Calu3 (cell line): Measurements from ENCODE around the gene SLC38A9. TPM values are rescaled to one million over a fixed set of nuclear protein-coding genes. Genes with fewer than 3 reads are reported as not detected.

Experiments
- BruUV-seq: library from RNA; stranded (reverse); fragments of 400-500 nt; replicated peaks from 2 replicates; lab custom pipeline; 2021; lab: Mats Ljungman, UMichigan
- CTCF ChIA-PET: fragments of 300-600 bp; sonication (Branson Sonifier 250); formaldehyde crosslinking; loops from one replicate; lab custom pipeline; 2022; ENCODE audit warnings: antibody characterized with exemption; lab: Charles Lee
- DNase-seq: peaks from one replicate; pipeline ENCODE4 v3.0.0; 2022
- H3K27ac Mint-ChIP-seq: one replicate; pipeline ENCODE4 v1.8.0; 2022; ENCODE audit warnings: mixed read lengths; ENCODE audit not compliant: unreplicated experiment
- H3K27me3 Mint-ChIP-seq: one replicate; pipeline ENCODE4 v1.8.0; 2022; ENCODE audit warnings: mixed read lengths; ENCODE audit not compliant: unreplicated experiment
- H3K36me3 Mint-ChIP-seq: one replicate; pipeline ENCODE4 v1.8.0; 2022; ENCODE audit warnings: mild to moderate bottlenecking, moderate library complexity, mixed read lengths; ENCODE audit not compliant: insufficient read depth, unreplicated experiment
- H3K4me1 Mint-ChIP-seq: one replicate; pipeline ENCODE4 v1.8.0; 2022; ENCODE audit warnings: mild to moderate bottlenecking, low read depth, mixed read lengths; ENCODE audit not compliant: unreplicated experiment
- H3K4me3 Mint-ChIP-seq: one replicate; pipeline ENCODE4 v1.8.0; 2022; ENCODE audit warnings: mild to moderate bottlenecking, low read depth, moderate library complexity, mixed read lengths; ENCODE audit not compliant: unreplicated experiment
- H3K9me3 Mint-ChIP-seq: one replicate; pipeline ENCODE4 v1.8.0; 2022; ENCODE audit warnings: low read depth, mixed read lengths; ENCODE audit not compliant: unreplicated experiment
- intact Hi-C: fragments of 100-400 bp; cut with micrococcal nuclease; formaldehyde crosslinking; loops from one replicate; pipeline ENCODE4 v1.10.0; 2022; ENCODE audit not compliant: unreplicated experiment
- total RNA-seq: library from RNA; stranded (reverse); gene quantifications from 2 replicates; pipeline ENCODE4 v1.2.3, GENCODE V29; 2022
- TF ChIP-seq, protein P1 (sequence below): fragments of 200-600 bp; IDR thresholded peaks from one replicate; pipeline ENCODE4 v1.8.0; 2022; ENCODE audit warnings: antibody characterized with exemption; ENCODE audit not compliant: unreplicated experiment

Gene SLC38A9
- total RNA-seq, 1 experiment from 2014 or later = 30.5 TPM

GRCh38 chr5:55633574-55634208 lies 78.4 kb downstream of the SLC38A9 start:
- Mint-ChIP-seq H3K4me1 (peaks cover 23% of the 10 kb centered on the region), H3K27me3 (no peaks in the 10 kb centered on the region), H3K36me3 (no peaks in the 10 kb centered on the region), H3K4me3 (peak overlapping the region; percentile 32), H3K9me3 (no peaks in the 10 kb centered on the region), H3K27ac (peak overlapping the region; percentile 50)
- TF ChIP-seq, protein P1, sequence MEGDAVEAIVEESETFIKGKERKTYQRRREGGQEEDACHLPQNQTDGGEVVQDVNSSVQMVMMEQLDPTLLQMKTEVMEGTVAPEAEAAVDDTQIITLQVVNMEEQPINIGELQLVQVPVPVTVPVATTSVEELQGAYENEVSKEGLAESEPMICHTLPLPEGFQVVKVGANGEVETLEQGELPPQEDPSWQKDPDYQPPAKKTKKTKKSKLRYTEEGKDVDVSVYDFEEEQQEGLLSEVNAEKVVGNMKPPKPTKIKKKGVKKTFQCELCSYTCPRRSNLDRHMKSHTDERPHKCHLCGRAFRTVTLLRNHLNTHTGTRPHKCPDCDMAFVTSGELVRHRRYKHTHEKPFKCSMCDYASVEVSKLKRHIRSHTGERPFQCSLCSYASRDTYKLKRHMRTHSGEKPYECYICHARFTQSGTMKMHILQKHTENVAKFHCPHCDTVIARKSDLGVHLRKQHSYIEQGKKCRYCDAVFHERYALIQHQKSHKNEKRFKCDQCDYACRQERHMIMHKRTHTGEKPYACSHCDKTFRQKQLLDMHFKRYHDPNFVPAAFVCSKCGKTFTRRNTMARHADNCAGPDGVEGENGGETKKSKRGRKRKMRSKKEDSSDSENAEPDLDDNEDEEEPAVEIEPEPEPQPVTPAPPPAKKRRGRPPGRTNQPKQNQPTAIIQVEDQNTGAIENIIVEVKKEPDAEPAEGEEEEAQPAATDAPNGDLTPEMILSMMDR = no peak
- intact Hi-C loops = loop anchor here (5.0 kb wide), 1 partner anchor 34 kb away; no protein-coding TSS in a partner anchor
- DNase-seq = peak; percentile 11
- CTCF ChIA-PET = interaction anchor here (0.6 to 1.1 kb wide), 2 partner anchors 150 to 288 kb away, joined by 3 read pairs; no protein-coding TSS in a partner anchor
- no TSS peak for BruUV-seq

DNA sequence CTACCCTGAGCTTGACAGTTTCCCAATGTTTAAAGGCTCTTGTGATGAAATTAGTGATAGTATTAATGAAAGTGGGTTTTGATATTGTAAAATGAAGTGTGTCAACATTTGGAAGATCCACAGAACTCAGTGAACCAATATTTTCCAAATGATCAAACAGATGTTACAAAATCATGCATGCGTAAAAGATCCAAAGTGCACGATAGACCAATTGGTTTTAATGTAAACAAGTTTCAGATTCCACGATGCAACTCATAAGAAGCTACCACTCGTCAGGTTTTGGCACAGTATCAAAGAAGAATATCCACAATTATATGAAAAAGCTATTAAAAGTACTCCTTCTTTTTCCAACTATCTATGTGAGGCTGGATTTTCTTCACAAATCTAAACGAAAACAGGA lies 82.3 kb downstream of the SLC38A9 start:
- no peak for DNase-seq
- Mint-ChIP-seq H3K27ac (no peak overlapping the region), H3K4me1 (peaks cover 11% of the 10 kb centered on the region), H3K4me3 (no peak overlapping the region), H3K27me3 (no peaks in the 10 kb centered on the region), H3K9me3 (no peaks in the 10 kb centered on the region), H3K36me3 (no peaks in the 10 kb centered on the region)
- no TSS peak for BruUV-seq
- intact Hi-C loops = loop anchor here (5.0 kb wide), 1 partner anchor 37 kb away; no protein-coding TSS in a partner anchor
- CTCF ChIA-PET = no interaction called here
- TF ChIP-seq, protein P1 = no peak

GRCh38 chr5:55626790-55627189 lies 85.3 kb downstream of the SLC38A9 start:
- Mint-ChIP-seq H3K36me3 (no peaks in the 10 kb centered on the region), H3K9me3 (no peaks in the 10 kb centered on the region), H3K27ac (no peak overlapping the region), H3K4me3 (no peak overlapping the region), H3K27me3 (no peaks in the 10 kb centered on the region), H3K4me1 (no peaks in the 10 kb centered on the region)
- no peak for DNase-seq
- CTCF ChIA-PET = no interaction called here
- BruUV-seq = no TSS peak
- intact Hi-C loops = no loop called here
- TF ChIP-seq, protein P1 = no peak

- Mint-ChIP-seq H3K4me3 (no peak overlapping the region), H3K9me3 (no peaks in the 10 kb centered on the region), H3K27me3 (no peaks in the 10 kb centered on the region), H3K36me3 (no peaks in the 10 kb centered on the region), H3K27ac (no peak overlapping the region), H3K4me1 (no peaks in the 10 kb centered on the region)
- CTCF ChIA-PET = no interaction called here
- TF ChIP-seq, protein P1 = no peak
- no peak for DNase-seq
- BruUV-seq = no TSS peak
- intact Hi-C loops = no loop called here
Observed at GRCh38 chr5:55625913-55626312, 86.2 kb downstream of the SLC38A9 start.
